ENCODE measurements around the gene KLHDC10. TPM values are rescaled to one million over a fixed set of nuclear protein-coding genes. Genes with fewer than 3 reads are reported as not detected.

The KLHDC10 gene
- total and polyA plus RNA-seq, 2 of the 13 experiments (the other 11 are each of a cell fraction or from before 2014, with no cell fraction given): 11.9 to 21.6 TPM

GRCh38 chr7:130065500-130066152 lies 4.7 kb upstream of the KLHDC10 start (continued):
- TF ChIP-seq, protein P1, sequence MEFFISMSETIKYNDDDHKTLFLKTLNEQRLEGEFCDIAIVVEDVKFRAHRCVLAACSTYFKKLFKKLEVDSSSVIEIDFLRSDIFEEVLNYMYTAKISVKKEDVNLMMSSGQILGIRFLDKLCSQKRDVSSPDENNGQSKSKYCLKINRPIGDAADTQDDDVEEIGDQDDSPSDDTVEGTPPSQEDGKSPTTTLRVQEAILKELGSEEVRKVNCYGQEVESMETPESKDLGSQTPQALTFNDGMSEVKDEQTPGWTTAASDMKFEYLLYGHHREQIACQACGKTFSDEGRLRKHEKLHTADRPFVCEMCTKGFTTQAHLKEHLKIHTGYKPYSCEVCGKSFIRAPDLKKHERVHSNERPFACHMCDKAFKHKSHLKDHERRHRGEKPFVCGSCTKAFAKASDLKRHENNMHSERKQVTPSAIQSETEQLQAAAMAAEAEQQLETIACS (CRISPR knock-in tag; IDR thresholded peaks at IDR 0.05): no peak
- TF ChIP-seq NCOR1 (IDR thresholded peaks at IDR 0.05; ENCODE audit: borderline replicate concordance, low read length) (peak; percentile 27; the same call in 1 of the 2 replicates), TP53 (CRISPR knock-in tag; conservative IDR thresholded peaks at IDR 0.05) (no peak), ZNF12 (CRISPR knock-in tag; IDR thresholded peaks at IDR 0.05) (no peak), ZFAT (CRISPR knock-in tag; conservative IDR thresholded peaks at IDR 0.05) (no peak), ZNF276 (CRISPR knock-in tag; IDR thresholded peaks at IDR 0.05; ENCODE audit: low read depth) (no peak), ZNF292 (CRISPR knock-in tag; IDR thresholded peaks at IDR 0.05; ENCODE audit: borderline replicate concordance, low read depth) (peak; percentile 27; the same call in 1 of the 2 replicates), BORCS8-MEF2B (CRISPR knock-in tag; IDR thresholded peaks at IDR 0.05) (no peak), ZNF343 (CRISPR knock-in tag; IDR thresholded peaks at IDR 0.05) (no peak), ZFP36L2 (CRISPR knock-in tag; IDR thresholded peaks at IDR 0.05) (no peak), ZNF331 (CRISPR knock-in tag; IDR thresholded peaks at IDR 0.05) (peak; percentile 49; the same call in 1 of the 2 replicates), ISX (CRISPR knock-in tag; conservative IDR thresholded peaks at IDR 0.05) (no peak), RFXANK (CRISPR knock-in tag; IDR thresholded peaks at IDR 0.05) (no peak), DRAP1 (CRISPR knock-in tag; IDR thresholded peaks at IDR 0.05) (0 out of 2 replicates have a peak, but pooled peaks have one; percentile 6), SKI (IDR thresholded peaks at IDR 0.05; ENCODE audit: partially characterized antibody) (no peak), PITX1 (CRISPR knock-in tag; IDR thresholded peaks at IDR 0.05) (peak; percentile 64; the same call in 1 of the 2 replicates), CEBPG (CRISPR knock-in tag; IDR thresholded peaks at IDR 0.05) (peak; percentile 96), RNF2 (conservative IDR thresholded peaks at IDR 0.05; ENCODE audit: low read depth) (no peak)
- TF ChIP-seq, protein P2, sequence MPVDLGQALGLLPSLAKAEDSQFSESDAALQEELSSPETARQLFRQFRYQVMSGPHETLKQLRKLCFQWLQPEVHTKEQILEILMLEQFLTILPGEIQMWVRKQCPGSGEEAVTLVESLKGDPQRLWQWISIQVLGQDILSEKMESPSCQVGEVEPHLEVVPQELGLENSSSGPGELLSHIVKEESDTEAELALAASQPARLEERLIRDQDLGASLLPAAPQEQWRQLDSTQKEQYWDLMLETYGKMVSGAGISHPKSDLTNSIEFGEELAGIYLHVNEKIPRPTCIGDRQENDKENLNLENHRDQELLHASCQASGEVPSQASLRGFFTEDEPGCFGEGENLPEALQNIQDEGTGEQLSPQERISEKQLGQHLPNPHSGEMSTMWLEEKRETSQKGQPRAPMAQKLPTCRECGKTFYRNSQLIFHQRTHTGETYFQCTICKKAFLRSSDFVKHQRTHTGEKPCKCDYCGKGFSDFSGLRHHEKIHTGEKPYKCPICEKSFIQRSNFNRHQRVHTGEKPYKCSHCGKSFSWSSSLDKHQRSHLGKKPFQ (CRISPR knock-in tag; IDR thresholded peaks at IDR 0.05; ENCODE audit: insufficient replicate concordance): no peak
- TF ChIP-seq, protein P3, sequence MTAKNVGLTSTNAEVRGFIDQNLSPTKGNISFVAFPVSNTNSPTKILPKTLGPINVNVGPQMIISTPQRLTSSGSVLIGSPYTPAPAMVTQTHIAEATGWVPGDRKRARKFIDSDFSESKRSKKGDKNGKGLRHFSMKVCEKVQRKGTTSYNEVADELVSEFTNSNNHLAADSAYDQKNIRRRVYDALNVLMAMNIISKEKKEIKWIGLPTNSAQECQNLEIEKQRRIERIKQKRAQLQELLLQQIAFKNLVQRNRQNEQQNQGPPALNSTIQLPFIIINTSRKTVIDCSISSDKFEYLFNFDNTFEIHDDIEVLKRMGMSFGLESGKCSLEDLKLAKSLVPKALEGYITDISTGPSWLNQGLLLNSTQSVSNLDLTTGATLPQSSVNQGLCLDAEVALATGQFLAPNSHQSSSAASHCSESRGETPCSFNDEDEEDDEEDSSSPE (CRISPR knock-in tag; IDR thresholded peaks at IDR 0.05): no peak
- TF ChIP-seq, protein P4, sequence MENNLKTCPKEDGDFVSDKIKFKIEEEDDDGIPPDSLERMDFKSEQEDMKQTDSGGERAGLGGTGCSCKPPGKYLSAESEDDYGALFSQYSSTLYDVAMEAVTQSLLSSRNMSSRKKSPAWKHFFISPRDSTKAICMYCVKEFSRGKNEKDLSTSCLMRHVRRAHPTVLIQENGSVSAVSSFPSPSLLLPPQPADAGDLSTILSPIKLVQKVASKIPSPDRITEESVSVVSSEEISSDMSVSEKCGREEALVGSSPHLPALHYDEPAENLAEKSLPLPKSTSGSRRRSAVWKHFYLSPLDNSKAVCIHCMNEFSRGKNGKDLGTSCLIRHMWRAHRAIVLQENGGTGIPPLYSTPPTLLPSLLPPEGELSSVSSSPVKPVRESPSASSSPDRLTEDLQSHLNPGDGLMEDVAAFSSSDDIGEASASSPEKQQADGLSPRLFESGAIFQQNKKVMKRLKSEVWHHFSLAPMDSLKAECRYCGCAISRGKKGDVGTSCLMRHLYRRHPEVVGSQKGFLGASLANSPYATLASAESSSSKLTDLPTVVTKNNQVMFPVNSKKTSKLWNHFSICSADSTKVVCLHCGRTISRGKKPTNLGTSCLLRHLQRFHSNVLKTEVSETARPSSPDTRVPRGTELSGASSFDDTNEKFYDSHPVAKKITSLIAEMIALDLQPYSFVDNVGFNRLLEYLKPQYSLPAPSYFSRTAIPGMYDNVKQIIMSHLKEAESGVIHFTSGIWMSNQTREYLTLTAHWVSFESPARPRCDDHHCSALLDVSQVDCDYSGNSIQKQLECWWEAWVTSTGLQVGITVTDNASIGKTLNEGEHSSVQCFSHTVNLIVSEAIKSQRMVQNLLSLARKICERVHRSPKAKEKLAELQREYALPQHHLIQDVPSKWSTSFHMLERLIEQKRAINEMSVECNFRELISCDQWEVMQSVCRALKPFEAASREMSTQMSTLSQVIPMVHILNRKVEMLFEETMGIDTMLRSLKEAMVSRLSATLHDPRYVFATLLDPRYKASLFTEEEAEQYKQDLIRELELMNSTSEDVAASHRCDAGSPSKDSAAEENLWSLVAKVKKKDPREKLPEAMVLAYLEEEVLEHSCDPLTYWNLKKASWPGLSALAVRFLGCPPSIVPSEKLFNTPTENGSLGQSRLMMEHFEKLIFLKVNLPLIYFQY (CRISPR knock-in tag; IDR thresholded peaks at IDR 0.05; ENCODE audit: borderline replicate concordance): no peak
